HCT116 (cell line): Measurements from ENCODE around the gene CFAP92. TPM values are rescaled to one million over a fixed set of nuclear protein-coding genes. Genes with fewer than 3 reads are reported as not detected.

Experiments
- ATAC-seq: fragments of 200-7000 bp; cut with Tn5 transposase; 2 replicates; pipeline ENCODE4 v1.9.1; 2020; ENCODE audit warnings: mild to moderate bottlenecking, moderate library complexity
- BruUV-seq: library from RNA; stranded (reverse); fragments of 400-500 nt; replicated peaks from 2 replicates; lab custom pipeline; 2021; lab: Mats Ljungman, UMichigan
- CTCF ChIA-PET: fragments of 300-600 bp; sonication (Branson Sonifier 250); formaldehyde crosslinking; loops from one replicate; lab custom pipeline; 2021; ENCODE audit warnings: antibody characterized with exemption; lab: Charles Lee
- POLR2A ChIA-PET: fragments of 300-600, 350-600 bp; sonication (Branson Sonifier 250); formaldehyde crosslinking; loops from one replicate; lab custom pipeline; 2021; ENCODE audit warnings: antibody characterized with exemption; lab: Charles Lee
- RAD21 ChIA-PET, 2 experiments: fragments of 300-600 bp; sonication (Branson Sonifier 250); formaldehyde crosslinking; loops; one replicate each; lab custom pipeline; 2023; ENCODE audit warnings: low total read pairs in 2 of 2; ENCODE audit not compliant: uncharacterized antibody in 2 of 2, unreplicated experiment in 2 of 2, low non-redundant PET in 1 of 2; lab: Charles Lee
- DNase-seq: peaks from one replicate; pipeline ENCODE4 v3.0.0-alpha.2; 2010; ENCODE audit warnings: low read depth, low spot score
- H2AFZ ChIP-seq: fragments of 200-600 bp; shearing (Covaris generic), sonication (generic); 2 replicates; pipeline ENCODE4 v1.6.1; 2017; ENCODE audit warnings: low read depth, mixed run types, mixed read lengths, antibody characterized with exemption, low read length; ENCODE audit not compliant: poor library complexity, severe bottlenecking
- H3K27ac ChIP-seq: 2 replicates; pipeline ENCODE4 v1.5.1; 2012; ENCODE audit warnings: low read depth, low read length
- H3K27me3 ChIP-seq: fragments of 200-600 bp; sonication (generic); 2 replicates; pipeline ENCODE4 v1.6.1; 2016; ENCODE audit warnings: mixed run types, low read length, mixed read lengths; ENCODE audit not compliant: insufficient read depth
- H3K36me3 ChIP-seq, 2 experiments: fragments of 200-500 bp in 1 of 2; fragments of 200-600 bp in 1 of 2; sonication (Bioruptor generic) in 1 of 2; sonication (generic) in 1 of 2; 2 replicates each; pipeline versions ENCODE4 v1.5.1 to v1.6.1; 2014 to 2016; ENCODE audit warnings: low read length in 2 of 2, inconsistent platforms in 1 of 2, mixed read lengths in 1 of 2, mixed run types in 1 of 2; ENCODE audit not compliant: insufficient read depth in 2 of 2, control insufficient read depth in 1 of 2
- H3K4me1 ChIP-seq, 2 experiments: fragments of 200-600 bp in 1 of 2; sonication (generic) in 1 of 2; 2 replicates each; pipeline versions ENCODE4 v1.5.1 to v1.6.1; 2012 to 2017; ENCODE audit warnings: low read length in 2 of 2, inconsistent platforms in 1 of 2, mild to moderate bottlenecking in 1 of 2, mixed read lengths in 1 of 2, mixed run types in 1 of 2, moderate library complexity in 1 of 2; ENCODE audit not compliant: insufficient read depth in 2 of 2, control insufficient read depth in 1 of 2
- H3K4me2 ChIP-seq: fragments of 200-600 bp; sonication (generic); 2 replicates; pipeline ENCODE4 v1.6.1; 2017; ENCODE audit warnings: mixed run types, low read length, mixed read lengths
- H3K4me3 ChIP-seq, 2 experiments: fragments of 200-600 bp in 1 of 2; sonication (generic) in 1 of 2; replicated peaks in 1 of 2; 2 replicates each; pipeline ENCODE4 v1.5.1; 2011 to 2016; ENCODE audit warnings: low read length in 2 of 2, control low read depth in 1 of 2, low read depth in 1 of 2, mild to moderate bottlenecking in 1 of 2, mixed read lengths in 1 of 2, mixed run types in 1 of 2
- H3K79me2 ChIP-seq: fragments of 200-600 bp; sonication (generic); 2 replicates; pipeline ENCODE4 v1.6.1; 2017; ENCODE audit warnings: mild to moderate bottlenecking, mixed run types, low read length, moderate library complexity, mixed read lengths; ENCODE audit not compliant: insufficient read depth
- H3K9ac ChIP-seq: fragments of 200-600 bp; sonication (generic); 2 replicates; pipeline ENCODE4 v1.6.1; 2016; ENCODE audit warnings: low read length, mixed read lengths
- H3K9me2 ChIP-seq: fragments of 200-600 bp; sonication (generic), shearing (Covaris generic); 2 replicates; pipeline ENCODE4 v1.6.1; 2017; ENCODE audit warnings: mixed run types, mild to moderate bottlenecking, moderate library complexity; ENCODE audit not compliant: insufficient read depth
- H3K9me3 ChIP-seq, 2 experiments: fragments of 200-500 bp in 1 of 2; fragments of 200-600 bp in 1 of 2; sonication (Bioruptor generic) in 1 of 2; sonication (generic) in 1 of 2; 2 replicates each; pipeline ENCODE4 v1.6.1; 2014 to 2017; ENCODE audit warnings: low read length in 2 of 2, mixed read lengths in 2 of 2, inconsistent platforms in 1 of 2, low read depth in 1 of 2, mild to moderate bottlenecking in 1 of 2, mixed run types in 1 of 2, moderate library complexity in 1 of 2; ENCODE audit not compliant: control insufficient read depth in 1 of 2, insufficient read depth in 1 of 2
- H4K20me1 ChIP-seq: fragments of 200-600 bp; sonication (generic), shearing (Covaris generic); 2 replicates; pipeline ENCODE4 v1.6.1; 2017; ENCODE audit warnings: mixed run types, mild to moderate bottlenecking, moderate library complexity; ENCODE audit not compliant: insufficient read depth
- CBX3 ChIP-seq: IDR thresholded peaks from 2 replicates; pipeline ENCODE4 v1.6.1; 2012; ENCODE audit warnings: low read depth
- CEBPB ChIP-seq: IDR thresholded peaks from 2 replicates; pipeline ENCODE4 v1.6.1; 2012; ENCODE audit warnings: low read depth
- CTCF ChIP-seq, 3 experiments: fragments of 200-600 bp in 1 of 3; sonication (generic) in 1 of 3; IDR thresholded peaks in 2 of 3; conservative IDR thresholded peaks in 1 of 3; 2 replicates each; pipeline ENCODE4 v1.5.1; 2012 to 2017; ENCODE audit warnings: low read depth in 2 of 3, low read length in 2 of 3, antibody characterized with exemption in 1 of 3, borderline replicate concordance in 1 of 3, control low read depth in 1 of 3, mild to moderate bottlenecking in 1 of 3, mixed read lengths in 1 of 3, mixed run types in 1 of 3, moderate library complexity in 1 of 3; ENCODE audit not compliant: insufficient read depth in 1 of 3
- EGR1 ChIP-seq: IDR thresholded peaks from 2 replicates; pipeline ENCODE4 v1.6.1; 2012; ENCODE audit warnings: low read depth
- ELF1 ChIP-seq: IDR thresholded peaks from 2 replicates; pipeline ENCODE4 v1.6.1; 2012; ENCODE audit warnings: low read depth, borderline replicate concordance
- EZH2 ChIP-seq: fragments of 200-600 bp; sonication (generic); IDR thresholded peaks from 2 replicates; pipeline ENCODE4 v1.6.1; 2017; ENCODE audit warnings: antibody characterized with exemption, mixed run types
- EZH2phosphoT487 ChIP-seq: fragments of 200-600 bp; IDR thresholded peaks from 2 replicates; pipeline ENCODE4 v1.6.1; 2018; ENCODE audit warnings: antibody characterized with exemption, borderline replicate concordance
- FOSL1 ChIP-seq: IDR thresholded peaks from 2 replicates; pipeline ENCODE4 v1.6.1; 2012; ENCODE audit warnings: low read depth
- MAX ChIP-seq: IDR thresholded peaks from 2 replicates; pipeline ENCODE4 v1.6.1; 2012
- POLR2A ChIP-seq: IDR thresholded peaks from 2 replicates; pipeline ENCODE4 v1.7.0; 2011; ENCODE audit warnings: borderline replicate concordance; ENCODE audit not compliant: insufficient read depth, insufficient read length; ENCODE audit errors: extremely low read depth
- POLR2AphosphoS5 ChIP-seq: IDR thresholded peaks from 2 replicates; pipeline ENCODE4 v1.6.1; 2011; ENCODE audit warnings: mild to moderate bottlenecking, low read depth, low read length, moderate library complexity
- RAD21 ChIP-seq: IDR thresholded peaks from 2 replicates; pipeline ENCODE4 v1.6.1; 2012; ENCODE audit warnings: low read depth, mild to moderate bottlenecking
- SIN3A ChIP-seq: IDR thresholded peaks from 2 replicates; pipeline ENCODE4 v1.6.1; 2012; ENCODE audit warnings: low read depth
- SP1 ChIP-seq: IDR thresholded peaks from 2 replicates; pipeline ENCODE4 v1.6.1; 2012; ENCODE audit warnings: low read depth
- SRF ChIP-seq: IDR thresholded peaks from 2 replicates; pipeline ENCODE4 v1.6.1; 2012; ENCODE audit warnings: low read depth
- YY1 ChIP-seq: IDR thresholded peaks from 2 replicates; pipeline ENCODE4 v1.6.1; 2011; ENCODE audit warnings: low read length, low read depth, moderate library complexity, mild to moderate bottlenecking; ENCODE audit not compliant: insufficient replicate concordance; ENCODE audit errors: extremely low read depth
- ZFX ChIP-seq: fragments of 450-650 bp; IDR thresholded peaks from 2 replicates; pipeline ENCODE4 v1.6.1; 2017
- ZNF274 ChIP-seq: fragments of 200-500 bp; sonication (Bioruptor generic); IDR thresholded peaks from 2 replicates; pipeline ENCODE4 v1.6.1; 2014; ENCODE audit warnings: mild to moderate bottlenecking, low read depth, low read length, inconsistent platforms
- intact Hi-C: fragments of 100-400 bp; cut with micrococcal nuclease; formaldehyde crosslinking; loops from 2 replicates; pipeline ENCODE4 v1.10.0; 2022
- total RNA-seq: library from RNA; stranded (reverse); gene quantifications from one replicate; pipeline ENCODE4 v1.2.1, GENCODE V29; 2021; ENCODE audit not compliant: unreplicated experiment
- TF ChIP-seq, protein P1 (sequence below): IDR thresholded peaks from 2 replicates; pipeline ENCODE4 v1.6.1; 2012; ENCODE audit warnings: low read depth

Gene CFAP92
- total RNA-seq, 1 experiment from 2014 or later = 3.6 TPM

- Histone ChIP-seq H3K4me3 (no peak overlapping the region), H3K4me1 (peaks cover 0 to 2% of the 10 kb centered on the region in 2 experiments; a peak in 1 of 4 replicates), H4K20me1 (no peaks in the 10 kb centered on the region), H3K4me2 (no peak overlapping the region), H3K36me3 (no peaks in the 10 kb centered on the region), H3K79me2 (no peaks in the 10 kb centered on the region), H2AFZ (no peak overlapping the region), H3K9ac (no peak overlapping the region), H3K27me3 (no peaks in the 10 kb centered on the region), H3K27ac (no peak overlapping the region), H3K9me2 (no peaks in the 10 kb centered on the region), H3K9me3 (no peaks in the 10 kb centered on the region)
- ATAC-seq (no peak; the same call in 1 of the 2 replicates), DNase-seq (no peak)
- no TSS peak for BruUV-seq
- POLR2A ChIA-PET = no interaction called here
- TF ChIP-seq CTCF (IDR thresholded peaks at IDR 0.05 in 2 of 3, conservative IDR thresholded peaks at IDR 0.05 in 1 of 3; ENCODE audit: borderline replicate concordance in 1 of 3, insufficient read depth in 1 of 3, low read depth in 2 of 3, low read length in 2 of 3) (no peak), EGR1 (no peak), SRF (no peak), ZNF274 (no peak), ELF1 (no peak), YY1 (no peak), EZH2 (no peak), CBX3 (no peak), POLR2A (no peak), EZH2phosphoT487 (no peak), ZFX (no peak), SIN3A (no peak), CEBPB (no peak), POLR2AphosphoS5 (no peak), SP1 (no peak), MAX (no peak), RAD21 (no peak), FOSL1 (no peak)
- TF ChIP-seq, protein P1, sequence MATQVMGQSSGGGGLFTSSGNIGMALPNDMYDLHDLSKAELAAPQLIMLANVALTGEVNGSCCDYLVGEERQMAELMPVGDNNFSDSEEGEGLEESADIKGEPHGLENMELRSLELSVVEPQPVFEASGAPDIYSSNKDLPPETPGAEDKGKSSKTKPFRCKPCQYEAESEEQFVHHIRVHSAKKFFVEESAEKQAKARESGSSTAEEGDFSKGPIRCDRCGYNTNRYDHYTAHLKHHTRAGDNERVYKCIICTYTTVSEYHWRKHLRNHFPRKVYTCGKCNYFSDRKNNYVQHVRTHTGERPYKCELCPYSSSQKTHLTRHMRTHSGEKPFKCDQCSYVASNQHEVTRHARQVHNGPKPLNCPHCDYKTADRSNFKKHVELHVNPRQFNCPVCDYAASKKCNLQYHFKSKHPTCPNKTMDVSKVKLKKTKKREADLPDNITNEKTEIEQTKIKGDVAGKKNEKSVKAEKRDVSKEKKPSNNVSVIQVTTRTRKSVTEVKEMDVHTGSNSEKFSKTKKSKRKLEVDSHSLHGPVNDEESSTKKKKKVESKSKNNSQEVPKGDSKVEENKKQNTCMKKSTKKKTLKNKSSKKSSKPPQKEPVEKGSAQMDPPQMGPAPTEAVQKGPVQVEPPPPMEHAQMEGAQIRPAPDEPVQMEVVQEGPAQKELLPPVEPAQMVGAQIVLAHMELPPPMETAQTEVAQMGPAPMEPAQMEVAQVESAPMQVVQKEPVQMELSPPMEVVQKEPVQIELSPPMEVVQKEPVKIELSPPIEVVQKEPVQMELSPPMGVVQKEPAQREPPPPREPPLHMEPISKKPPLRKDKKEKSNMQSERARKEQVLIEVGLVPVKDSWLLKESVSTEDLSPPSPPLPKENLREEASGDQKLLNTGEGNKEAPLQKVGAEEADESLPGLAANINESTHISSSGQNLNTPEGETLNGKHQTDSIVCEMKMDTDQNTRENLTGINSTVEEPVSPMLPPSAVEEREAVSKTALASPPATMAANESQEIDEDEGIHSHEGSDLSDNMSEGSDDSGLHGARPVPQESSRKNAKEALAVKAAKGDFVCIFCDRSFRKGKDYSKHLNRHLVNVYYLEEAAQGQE = no peak
- CTCF ChIA-PET = no interaction called here
- RAD21 ChIA-PET = no interaction called here
- intact Hi-C loops = no loop called here
These were observed 123.5 kb downstream of the CFAP92 start for GRCh38 chr3:128870347-128870746.
